ENCODE data around the gene PER1. TPM values are rescaled to one million over a fixed set of nuclear protein-coding genes. Genes with fewer than 3 reads are reported as not detected.

PER1 gene
- total RNA-seq, 1 donor from 2014 or later: 350 TPM

- H3K9me3 ChIP-seq: no peaks in the 10 kb centered on the region
- intact Hi-C loops (cut with DNase I): no loop called here
- H3K4me1 ChIP-seq: peaks cover 40% of the 10 kb centered on the region
- H3K27ac ChIP-seq: peak overlapping the region; percentile 98
- TF ChIP-seq CTCF (IDR thresholded peaks at IDR 0.05): no peak
- peak overlapping the region; percentile 96 for H3K4me3 ChIP-seq
- ATAC-seq: peak; percentile 31
- peaks cover 25% of the 10 kb centered on the region for H3K36me3 ChIP-seq
- peak; percentile 75 for DNase-seq
- no peaks in the 10 kb centered on the region for H3K27me3 ChIP-seq
Measured at GRCh38 chr17:8162997-8163977, 11.1 kb upstream of the PER1 start.

GRCh38 chr17:8162233-8162996 lies 10.2 kb upstream of the PER1 start, which contains the start of gene VAMP2:
Gene VAMP2, minus strand, starts transcription at chr17:8162948. Its CDS starts 69 bp downstream, at chr17:8162879.
- H3K4me1 ChIP-seq: peaks cover 46% of the 10 kb centered on the region

GRCh38 chr17:8161289-8162232 lies 9.4 kb upstream of the PER1 start:
- H3K27ac ChIP-seq: peak overlapping the region; percentile 98
- ATAC-seq (no peak), DNase-seq (peak; percentile 67)
- peaks cover 52% of the 10 kb centered on the region for H3K4me1 ChIP-seq
- no peaks in the 10 kb centered on the region for H3K9me3 ChIP-seq
- peaks cover 27% of the 10 kb centered on the region for H3K36me3 ChIP-seq
- no peak for TF ChIP-seq CTCF (IDR thresholded peaks at IDR 0.05)
- peak overlapping the region; percentile 96 for H3K4me3 ChIP-seq
- intact Hi-C loops (cut with DNase I): no loop called here
- H3K27me3 ChIP-seq: no peaks in the 10 kb centered on the region

More at GRCh38 chr17:8162233-8162996, 10.2 kb upstream of the PER1 start, which contains the start of gene VAMP2:
- peak within 1 kb of the TSS; percentile 98 for H3K27ac ChIP-seq
- no peaks in the 10 kb centered on the region for H3K27me3 ChIP-seq
- ATAC-seq: peak; percentile 78
- H3K36me3 ChIP-seq: peaks cover 27% of the 10 kb centered on the region
- intact Hi-C loops (cut with DNase I): no loop called here
- H3K9me3 ChIP-seq: no peaks in the 10 kb centered on the region
- peak; percentile 93 for DNase-seq
- H3K4me3 ChIP-seq: peak within 1 kb of the TSS; percentile 96
- no peak for TF ChIP-seq CTCF (IDR thresholded peaks at IDR 0.05)

- TF ChIP-seq CTCF (IDR thresholded peaks at IDR 0.05): no peak
- intact Hi-C loops (cut with DNase I): no loop called here
- Histone ChIP-seq H3K4me3 (peak overlapping the region; percentile 96), H3K27ac (peak overlapping the region; percentile 17), H3K27me3 (no peaks in the 10 kb centered on the region), H3K36me3 (peaks cover 27% of the 10 kb centered on the region), H3K4me1 (peaks cover 52% of the 10 kb centered on the region), H3K9me3 (no peaks in the 10 kb centered on the region)
- peak; percentile 43 for DNase-seq
- no peak for ATAC-seq
Measured at GRCh38 chr17:8160741-8161221, 8.6 kb upstream of the PER1 start.

- peaks cover 27% of the 10 kb centered on the region for H3K36me3 ChIP-seq
- ATAC-seq: no peak
- intact Hi-C loops (cut with DNase I): no loop called here
- H3K27ac ChIP-seq: no peak overlapping the region
- TF ChIP-seq CTCF (IDR thresholded peaks at IDR 0.05): no peak
- H3K27me3 ChIP-seq: no peaks in the 10 kb centered on the region
- no peak overlapping the region for H3K4me3 ChIP-seq
- H3K9me3 ChIP-seq: no peaks in the 10 kb centered on the region
- DNase-seq: no peak
- peaks cover 52% of the 10 kb centered on the region for H3K4me1 ChIP-seq
Measured at GRCh38 chr17:8160224-8160577, 8.0 kb upstream of the PER1 start.
